HG03432 (cell line): ENCODE results near the gene NLRP4.

Experiments
- ATAC-seq: cut with Tn5 transposase; IDR thresholded peaks from one replicate; pipeline ENCODE4 v1.9.1; 2021; ENCODE audit warnings: mild to moderate bottlenecking, moderate library complexity; ENCODE audit not compliant: unreplicated experiment

NLRP4 gene

GRCh38 chr19:55836340-55836739 lies at the start of gene NLRP4:
Gene NLRP4 (plus strand): TSS chr19:55836540. CDS start chr19:55852081, 15,541 bp downstream.
- ATAC-seq: no peak

- no peak for ATAC-seq
Measured at GRCh38 chr19:55795021-55795420, 41.3 kb upstream of the NLRP4 start.

GRCh38 chr19:55801416-55801815 lies 34.9 kb upstream of the NLRP4 start:
- no peak for ATAC-seq

- ATAC-seq: no peak
Measured at GRCh38 chr19:55802281-55802680, 34.1 kb upstream of the NLRP4 start.

DNA sequence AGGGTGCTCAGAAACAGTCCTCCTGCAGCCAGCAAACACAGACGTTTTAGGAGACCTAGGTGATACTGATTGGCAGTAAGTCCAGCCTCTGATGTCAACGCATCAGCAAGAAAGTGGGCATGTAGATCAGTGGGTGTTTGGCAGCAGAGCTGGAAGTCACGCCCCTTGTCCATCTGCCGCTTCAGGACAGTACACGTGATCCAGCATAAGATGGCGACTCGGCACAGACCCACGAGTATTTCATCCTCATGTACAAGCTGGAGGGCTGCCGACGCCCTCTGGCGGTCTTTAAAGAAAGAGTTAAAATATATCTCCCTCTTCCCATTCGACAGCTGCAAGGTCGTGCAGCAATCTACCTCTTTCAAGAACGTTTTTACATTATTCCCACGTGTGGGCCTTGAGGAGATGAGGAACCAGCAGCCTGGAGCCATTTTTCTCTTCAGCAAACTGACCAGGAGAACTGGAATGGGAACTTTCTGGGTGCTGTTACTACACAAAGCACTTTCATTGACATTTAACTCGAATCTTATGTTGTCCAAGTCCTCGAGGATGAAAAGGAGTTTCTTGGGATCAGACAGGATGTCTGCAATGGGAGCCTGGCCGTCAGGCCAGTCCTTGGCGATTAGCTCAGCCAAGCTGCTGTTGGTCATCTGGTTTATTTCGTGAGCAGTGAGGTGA lies 26.8 kb upstream of the NLRP4 start:
- ATAC-seq: no peak

DNA sequence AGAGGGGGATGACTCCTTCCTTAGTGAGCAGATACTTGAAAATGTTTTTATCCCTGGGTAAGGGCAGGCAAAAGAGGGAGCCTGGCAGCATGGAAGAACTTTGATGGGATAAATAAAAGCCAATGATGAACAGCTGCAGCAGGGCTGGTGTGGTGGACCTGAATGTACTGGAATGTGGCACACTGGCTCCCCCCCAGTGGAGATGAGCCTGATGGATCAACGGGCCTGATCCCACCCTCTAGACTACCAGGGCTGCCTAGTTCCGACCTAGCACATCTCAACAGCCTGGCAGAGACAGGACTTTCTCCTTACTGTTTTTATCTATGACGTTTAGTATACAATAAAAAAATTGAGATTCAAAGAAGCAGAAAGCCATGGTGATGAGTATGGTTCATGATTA lies 25.0 kb upstream of the NLRP4 start:
- no peak for ATAC-seq

GRCh38 chr19:55812449-55812848 lies 23.9 kb upstream of the NLRP4 start:
- no peak for ATAC-seq

DNA sequence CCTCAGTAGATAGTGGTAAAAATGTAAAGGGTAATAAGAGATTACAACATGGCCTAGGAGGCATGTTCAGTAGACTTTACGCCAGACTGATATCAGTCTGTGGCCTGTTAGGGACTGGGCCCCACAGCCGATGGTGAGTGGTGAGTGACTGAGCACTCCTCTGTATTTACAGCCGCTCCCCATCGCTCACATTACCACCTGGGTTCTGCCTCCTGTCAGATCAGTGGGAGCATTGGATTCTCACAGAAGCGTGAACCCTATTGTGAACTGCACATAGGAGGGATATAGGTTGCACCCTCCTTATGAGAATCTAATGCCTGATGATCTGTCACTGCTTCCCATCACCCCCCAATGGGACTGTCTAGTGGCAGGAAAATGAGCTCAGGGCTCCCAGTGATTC lies 22.4 kb upstream of the NLRP4 start:
- no peak for ATAC-seq

DNA sequence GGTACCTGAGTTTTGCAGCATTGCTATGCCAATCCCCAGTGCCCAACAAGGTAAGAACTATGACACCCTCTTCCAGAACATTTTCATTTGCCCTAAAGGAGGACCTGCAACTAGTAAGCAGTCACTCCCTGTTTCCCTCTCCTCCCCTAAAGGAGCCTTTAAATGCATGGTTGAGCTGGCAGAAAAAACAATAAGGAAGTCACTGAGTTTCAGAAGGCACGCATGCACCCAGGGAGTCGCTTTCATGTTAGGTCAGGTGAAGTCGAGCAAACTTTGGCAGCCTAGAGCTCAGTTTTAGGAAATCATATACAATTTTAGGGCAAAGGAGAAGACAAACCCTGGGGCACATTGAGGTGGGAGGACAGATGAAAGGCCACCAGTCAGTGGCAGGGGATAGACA lies 16.3 kb upstream of the NLRP4 start:
- ATAC-seq: no peak

DNA sequence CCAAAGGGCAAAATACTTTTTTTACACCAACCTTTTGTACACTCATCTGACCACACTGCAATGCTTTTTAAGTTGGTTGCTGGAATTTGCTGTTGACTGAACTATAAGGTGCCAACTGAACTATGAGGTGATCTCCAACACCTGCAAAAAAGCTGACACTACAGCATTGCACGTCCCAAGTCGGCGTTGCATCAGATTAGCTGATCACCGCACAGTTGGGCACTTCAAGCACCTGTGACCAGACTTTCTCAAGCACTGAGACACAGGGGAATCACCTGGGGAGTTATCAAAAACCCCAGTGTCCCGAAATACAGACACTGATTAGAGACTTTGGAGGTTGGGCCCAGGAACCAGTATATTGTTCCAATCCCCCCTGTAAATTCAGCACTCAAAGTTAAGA lies 5.7 kb upstream of the NLRP4 start:
- no peak for ATAC-seq

DNA sequence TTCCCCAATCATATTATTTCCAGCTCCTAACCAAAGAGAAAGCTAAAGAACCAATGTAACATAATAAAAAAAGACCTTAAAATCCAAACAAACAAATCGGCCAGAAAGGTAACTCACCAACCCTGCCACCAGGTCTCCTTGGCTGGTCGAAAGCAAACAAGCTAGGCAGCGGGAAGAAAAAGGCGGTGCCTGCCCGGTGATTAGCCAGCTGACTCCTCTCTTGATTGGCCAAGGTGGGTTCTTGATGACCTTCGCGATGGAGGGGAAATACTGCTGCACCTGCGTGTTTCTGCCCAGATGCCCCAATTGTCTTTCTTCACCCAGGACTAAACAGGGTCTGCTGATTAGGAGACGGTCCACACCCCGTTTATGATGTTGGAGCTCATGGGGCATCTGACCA lies 4.5 kb upstream of the NLRP4 start, which contains the start of gene NLRP11:
Gene NLRP11 (minus strand): TSS at position 154 of the 400 bp plus-strand sequence. CDS start 13,825 bp downstream, outside the sequence.
- ATAC-seq: no peak

DNA sequence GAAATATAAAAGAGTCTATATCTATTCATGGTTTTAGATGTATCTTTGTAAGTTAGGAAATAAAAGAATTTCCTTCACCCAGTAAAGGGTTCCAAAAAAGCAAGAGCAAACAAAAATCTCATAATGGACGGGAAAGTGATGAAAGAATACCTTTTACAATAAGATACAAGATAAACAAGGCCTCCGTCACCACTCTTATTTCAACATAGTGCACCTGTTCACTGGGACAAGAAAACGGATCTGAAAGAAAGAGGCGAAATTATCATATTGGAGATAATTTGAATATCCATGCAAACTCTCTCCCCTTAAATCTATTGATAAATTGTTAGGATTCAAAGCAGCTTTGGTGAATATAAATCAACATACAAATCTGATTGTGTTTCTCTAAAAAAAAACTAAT lies 3.7 kb upstream of the NLRP4 start:
- no peak for ATAC-seq

GRCh38 chr19:55838251-55838650 lies 1.9 kb downstream of the NLRP4 start:
- ATAC-seq: no peak

DNA sequence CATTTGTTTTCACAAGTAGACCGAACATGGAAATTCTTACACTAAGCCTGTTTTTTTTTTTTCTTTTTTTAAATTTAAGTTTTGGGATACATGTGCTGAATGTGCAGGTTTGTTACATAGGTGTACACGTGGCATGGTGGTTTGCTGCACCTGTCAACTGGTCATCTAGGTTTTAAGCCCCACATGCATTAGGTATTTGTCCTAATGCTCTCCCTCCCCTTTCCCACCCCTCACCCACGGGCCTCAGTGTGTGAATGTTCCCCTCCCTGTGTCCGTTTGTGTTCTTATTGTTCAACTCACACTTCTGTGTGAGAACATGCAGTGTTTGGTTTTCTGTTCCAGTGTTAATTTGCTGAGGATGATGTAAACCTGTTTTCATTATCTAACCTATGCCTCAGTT lies 2.6 kb downstream of the NLRP4 start:
- ATAC-seq: no peak

DNA sequence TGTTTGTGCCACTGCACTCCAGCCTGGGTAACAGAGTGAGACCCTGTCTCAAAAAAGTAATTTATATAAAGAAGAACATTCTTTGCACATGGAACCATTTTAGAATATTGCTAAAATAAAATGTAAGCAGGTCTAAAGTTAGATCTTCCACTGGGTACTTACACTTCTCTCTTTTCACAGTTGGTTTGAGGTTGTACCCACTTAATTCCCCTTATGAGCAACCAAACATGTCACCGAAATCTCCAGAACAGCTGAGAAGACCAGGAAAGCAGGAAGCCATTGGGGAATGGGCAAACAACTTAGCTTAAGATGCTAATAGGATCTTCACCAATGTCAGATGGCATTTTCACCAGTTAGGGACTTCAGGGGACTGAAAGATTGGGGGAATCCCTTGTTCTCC lies 18.8 kb downstream of the NLRP4 start:
- ATAC-seq: no peak

DNA sequence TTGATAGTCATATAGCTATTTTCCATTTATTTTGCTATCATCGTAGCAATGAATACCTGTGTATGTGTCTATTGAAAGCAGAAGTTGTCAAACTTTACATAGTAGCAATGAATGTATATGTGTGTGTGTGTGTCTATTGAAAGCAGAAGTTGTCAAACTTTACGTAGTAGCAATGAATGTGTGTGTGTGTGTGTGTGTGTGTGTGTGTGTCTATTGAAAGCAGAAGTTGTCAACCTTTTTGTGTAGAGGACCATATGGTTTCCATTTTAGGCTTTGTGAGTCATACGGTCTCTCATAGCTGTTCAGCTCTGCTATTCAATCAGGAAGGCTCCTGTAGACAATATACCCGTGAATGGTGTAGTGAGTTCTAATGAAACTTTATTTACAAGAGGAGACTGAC lies 20.8 kb downstream of the NLRP4 start:
- ATAC-seq: no peak

DNA sequence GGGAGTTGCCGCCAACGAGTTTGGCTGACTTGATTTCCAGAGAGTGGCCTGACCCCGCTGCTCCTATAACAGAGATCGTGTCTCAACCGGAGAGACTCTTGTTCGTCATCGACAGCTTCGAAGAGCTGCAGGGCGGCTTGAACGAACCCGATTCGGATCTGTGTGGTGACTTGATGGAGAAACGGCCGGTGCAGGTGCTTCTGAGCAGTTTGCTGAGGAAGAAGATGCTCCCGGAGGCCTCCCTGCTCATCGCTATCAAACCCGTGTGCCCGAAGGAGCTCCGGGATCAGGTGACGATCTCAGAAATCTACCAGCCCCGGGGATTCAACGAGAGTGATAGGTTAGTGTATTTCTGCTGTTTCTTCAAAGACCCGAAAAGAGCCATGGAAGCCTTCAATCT lies 21.6 kb downstream of the NLRP4 start:
- ATAC-seq: no peak

- no peak for ATAC-seq
Measured at GRCh38 chr19:55858401-55858800, 22.1 kb downstream of the NLRP4 start.

- ATAC-seq: no peak
Measured at GRCh38 chr19:55858969-55859368, 22.6 kb downstream of the NLRP4 start.

DNA sequence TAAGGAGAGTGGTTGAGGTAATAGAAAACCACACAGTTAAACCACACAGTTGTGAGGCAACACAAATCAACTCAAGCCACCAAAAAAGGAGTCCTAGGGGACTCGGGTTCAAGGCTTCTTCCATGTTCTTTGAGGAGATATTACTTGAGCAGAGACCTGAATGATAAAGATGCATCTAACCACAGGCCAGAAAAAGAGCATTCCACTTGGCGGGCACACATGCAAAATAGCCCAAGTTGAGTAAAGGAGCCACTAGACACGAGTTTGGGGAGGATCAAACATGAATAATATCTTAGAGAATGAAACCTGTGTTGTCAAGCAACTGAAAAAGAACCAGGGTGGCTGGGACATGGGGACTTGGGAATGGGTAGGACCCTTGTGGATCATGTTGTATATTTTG lies 30.2 kb downstream of the NLRP4 start:
- ATAC-seq: no peak

DNA sequence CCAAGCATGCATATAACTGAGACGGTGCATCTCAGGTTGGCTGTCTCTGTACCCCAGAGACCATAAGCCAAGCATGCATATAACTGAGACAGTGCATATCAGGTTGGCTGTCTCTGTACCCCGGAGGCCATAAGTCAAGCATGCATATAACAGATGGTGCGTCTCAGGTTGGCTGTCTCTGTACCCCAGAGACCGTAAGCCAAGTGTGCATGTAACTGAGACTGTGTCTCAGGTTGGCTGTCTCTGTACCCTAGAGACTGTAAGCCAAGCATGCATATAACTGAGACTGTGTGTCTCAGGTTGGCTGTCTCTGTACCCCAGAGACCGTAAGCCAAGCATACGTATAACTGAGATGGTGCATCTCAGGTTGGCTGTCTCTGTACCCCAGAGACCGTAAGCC lies 30.8 kb downstream of the NLRP4 start:
- no peak for ATAC-seq

DNA sequence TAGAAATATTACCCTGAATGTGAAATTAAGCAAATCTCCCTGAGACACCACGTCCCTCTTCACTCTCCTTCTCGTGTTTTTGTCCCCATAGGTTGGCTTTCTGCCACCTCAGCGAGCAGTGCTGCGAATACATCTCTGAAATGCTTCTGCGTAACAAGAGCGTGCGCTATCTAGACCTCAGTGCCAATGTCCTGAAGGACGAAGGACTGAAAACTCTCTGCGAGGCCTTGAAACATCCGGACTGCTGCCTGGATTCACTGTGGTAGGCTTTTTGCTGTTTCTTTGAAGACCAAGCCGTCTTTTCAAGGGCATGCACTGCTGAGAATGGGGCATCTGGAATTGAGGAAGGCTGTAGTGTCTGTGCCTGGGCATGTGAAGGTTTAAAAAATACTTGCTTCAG lies 34.4 kb downstream of the NLRP4 start:
- no peak for ATAC-seq

DNA sequence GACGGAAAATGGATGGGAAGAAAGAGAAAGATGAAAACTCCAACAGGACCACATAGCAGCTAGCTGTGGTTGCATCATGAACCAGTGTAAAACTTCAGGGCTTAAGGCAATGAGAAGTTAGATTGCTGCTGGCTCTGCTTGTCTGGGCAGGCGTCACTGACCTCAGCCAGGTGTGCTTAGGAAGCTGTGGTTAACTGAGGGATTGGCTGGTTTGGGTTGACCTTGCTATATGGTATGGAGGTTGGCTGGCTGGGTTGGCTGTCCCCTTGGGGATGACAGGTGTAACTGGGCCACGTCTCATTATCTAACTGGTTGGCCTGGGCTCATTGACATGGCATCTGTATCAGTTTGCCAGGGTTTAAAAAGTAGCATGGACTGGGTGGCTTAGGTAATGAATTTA lies 40.9 kb downstream of the NLRP4 start:
- ATAC-seq: no peak
